ENCODE results near the gene SLC9C1.

- TF ChIP-seq PPARA (CRISPR knock-in tag; IDR thresholded peaks at IDR 0.05; ENCODE audit: borderline replicate concordance) (no peak), ZFP3 (CRISPR knock-in tag; IDR thresholded peaks at IDR 0.05) (no peak)
These were observed 20.6 kb upstream of the SLC9C1 start for GRCh38 chr3:112314649-112315048.

Data from SK-N-SH treated with all-trans-retinoic acid at 6 μM for 48 hours (cell line).